ENCODE data around the gene CHPF2.

The CHPF2 gene

GRCh38 chr7:151191544-151191943 is 40.7 kb upstream of the CHPF2 start:
- ATAC-seq (ENCODE audit: insufficient read depth, low read depth) = no peak

GRCh38 chr7:151192002-151192539 is 40.2 kb upstream of the CHPF2 start:
- no peaks in the 10 kb centered on the region for H3K36me3 ChIP-seq (ENCODE audit: insufficient read depth, low read length)
- no peak overlapping the region for H3K27ac ChIP-seq (ENCODE audit: low read length)
- no peak overlapping the region for H3K9ac ChIP-seq (ENCODE audit: low read depth, low read length)
- no peaks in the 10 kb centered on the region for H3K9me3 ChIP-seq (ENCODE audit: insufficient read depth, low read length, severe bottlenecking)
- no peak for DNase-seq
- no peaks in the 10 kb centered on the region for H4K20me1 ChIP-seq (ENCODE audit: insufficient read depth, low read length)
- no peaks in the 10 kb centered on the region for H3K4me1 ChIP-seq (ENCODE audit: insufficient read depth, low read length)
- peaks cover 27% of the 10 kb centered on the region for H3K27me3 ChIP-seq (ENCODE audit: insufficient read depth, low read length, poor library complexity)
- H3K4me3 ChIP-seq (ENCODE audit: low read depth in 1 of 2, low read length in 2 of 2) = no peak overlapping the region
- H3K4me2 ChIP-seq (ENCODE audit: insufficient read depth, low read length) = no peak overlapping the region
- no peak overlapping the region for H2AFZ ChIP-seq (ENCODE audit: low read depth, low read length)
- TF ChIP-seq EZH2 (IDR thresholded peaks at IDR 0.05; ENCODE audit: borderline replicate concordance, low read depth, low read length, severe bottlenecking) (no peak), CTCF (IDR thresholded peaks at IDR 0.05; ENCODE audit: borderline replicate concordance, extremely low read depth, low read length, poor library complexity, severe bottlenecking) (no peak)
- ATAC-seq (ENCODE audit: insufficient read depth, low read depth) = no peak
- H3K79me2 ChIP-seq (ENCODE audit: insufficient read depth, low read length) = no peaks in the 10 kb centered on the region

More at GRCh38 chr7:151191544-151191943, 40.7 kb upstream of the CHPF2 start:
- Histone ChIP-seq H3K36me3 (ENCODE audit: insufficient read depth, low read length) (no peaks in the 10 kb centered on the region), H3K79me2 (ENCODE audit: insufficient read depth, low read length) (no peaks in the 10 kb centered on the region), H3K4me1 (ENCODE audit: insufficient read depth, low read length) (no peaks in the 10 kb centered on the region), H2AFZ (ENCODE audit: low read depth, low read length) (no peak overlapping the region), H3K9ac (ENCODE audit: low read depth, low read length) (no peak overlapping the region), H3K27me3 (ENCODE audit: insufficient read depth, low read length, poor library complexity) (peaks cover 22% of the 10 kb centered on the region), H3K4me3 (ENCODE audit: low read depth in 1 of 2, low read length in 2 of 2) (no peak overlapping the region), H4K20me1 (ENCODE audit: insufficient read depth, low read length) (no peaks in the 10 kb centered on the region; the same call in 1 of the 2 replicates), H3K4me2 (ENCODE audit: insufficient read depth, low read length) (no peak overlapping the region), H3K27ac (ENCODE audit: low read length) (no peak overlapping the region), H3K9me3 (ENCODE audit: insufficient read depth, low read length, severe bottlenecking) (no peaks in the 10 kb centered on the region)
- DNase-seq = no peak
- TF ChIP-seq EZH2 (IDR thresholded peaks at IDR 0.05; ENCODE audit: borderline replicate concordance, low read depth, low read length, severe bottlenecking) (no peak), CTCF (IDR thresholded peaks at IDR 0.05; ENCODE audit: borderline replicate concordance, extremely low read depth, low read length, poor library complexity, severe bottlenecking) (no peak)

GRCh38 chr7:151193203-151193978 is 38.9 kb upstream of the CHPF2 start:
- no peaks in the 10 kb centered on the region for H3K9me3 ChIP-seq (ENCODE audit: insufficient read depth, low read length, severe bottlenecking)
- no peak for ATAC-seq (ENCODE audit: insufficient read depth, low read depth)
- no peaks in the 10 kb centered on the region for H3K36me3 ChIP-seq (ENCODE audit: insufficient read depth, low read length)
- H3K4me3 ChIP-seq (ENCODE audit: low read depth in 1 of 2, low read length in 2 of 2) = no peak overlapping the region
- H3K4me1 ChIP-seq (ENCODE audit: insufficient read depth, low read length) = no peaks in the 10 kb centered on the region
- no peak overlapping the region for H3K9ac ChIP-seq (ENCODE audit: low read depth, low read length)
- no peaks in the 10 kb centered on the region for H3K79me2 ChIP-seq (ENCODE audit: insufficient read depth, low read length)
- no peak overlapping the region for H3K4me2 ChIP-seq (ENCODE audit: insufficient read depth, low read length)
- no peak overlapping the region for H2AFZ ChIP-seq (ENCODE audit: low read depth, low read length)
- peaks cover 24% of the 10 kb centered on the region for H3K27me3 ChIP-seq (ENCODE audit: insufficient read depth, low read length, poor library complexity)
- H3K27ac ChIP-seq (ENCODE audit: low read length) = no peak overlapping the region
- TF ChIP-seq EZH2 (IDR thresholded peaks at IDR 0.05; ENCODE audit: borderline replicate concordance, low read depth, low read length, severe bottlenecking) = no peak
- no peak for TF ChIP-seq CTCF (IDR thresholded peaks at IDR 0.05; ENCODE audit: borderline replicate concordance, extremely low read depth, low read length, poor library complexity, severe bottlenecking)
- no peak for DNase-seq
- no peaks in the 10 kb centered on the region for H4K20me1 ChIP-seq (ENCODE audit: insufficient read depth, low read length)

All from DND-41 (cell line).